OCI-LY7 (cell line): ENCODE measurements around the gene ATP9B. TPM values are rescaled to one million over a fixed set of nuclear protein-coding genes. Genes with fewer than 3 reads are reported as not detected.

Experiments used
- BruUV-seq: library from RNA; stranded (reverse); fragments of 400-500 nt; replicated peaks from 2 replicates; lab custom pipeline; 2021; lab: Mats Ljungman, UMichigan
- CTCF ChIA-PET: fragments of 300-600 bp; sonication (Branson Sonifier 250); formaldehyde crosslinking; loops from one replicate; lab custom pipeline; 2022; ENCODE audit warnings: antibody characterized with exemption; ENCODE audit not compliant: unreplicated experiment; lab: Charles Lee
- POLR2A ChIA-PET: fragments of 300-600 bp; sonication (Branson Sonifier 250); formaldehyde crosslinking; loops from one replicate; lab custom pipeline; 2022; ENCODE audit warnings: antibody characterized with exemption; lab: Charles Lee
- DNase-seq: peaks from one replicate; pipeline ENCODE4 v3.0.0-alpha.2; 2015; ENCODE audit warnings: low spot score
- H2AFZ ChIP-seq: fragments of 200-600 bp; sonication (generic), shearing (Covaris generic); 2 replicates; pipeline ENCODE4 v1.6.1; 2014; ENCODE audit warnings: mild to moderate bottlenecking, antibody characterized with exemption, low read length, moderate library complexity
- H3K27ac ChIP-seq: fragments of 200-600 bp; sonication (generic); 2 replicates; pipeline ENCODE4 v1.5.1; 2014; ENCODE audit warnings: mixed run types, low read depth, mild to moderate bottlenecking, moderate library complexity, low read length, inconsistent platforms; ENCODE audit not compliant: poor library complexity, severe bottlenecking
- H3K36me3 ChIP-seq: fragments of 200-600 bp; sonication (generic); 2 replicates; pipeline ENCODE4 v1.6.1; 2014; ENCODE audit warnings: mild to moderate bottlenecking, antibody characterized with exemption, low read length, moderate library complexity, mixed read lengths; ENCODE audit not compliant: insufficient read depth
- H3K4me1 ChIP-seq: fragments of 200-600 bp; sonication (generic); 2 replicates; pipeline ENCODE4 v1.5.1; 2014; ENCODE audit warnings: mild to moderate bottlenecking, low read length; ENCODE audit not compliant: insufficient read depth, poor library complexity, severe bottlenecking
- H3K4me2 ChIP-seq: fragments of 200-600 bp; sonication (generic); 2 replicates; pipeline ENCODE4 v1.6.1; 2014; ENCODE audit warnings: mild to moderate bottlenecking, low read length
- H3K4me3 ChIP-seq: fragments of 200-600 bp; sonication (generic); 2 replicates; pipeline ENCODE4 v1.5.1; 2014; ENCODE audit warnings: mild to moderate bottlenecking, low read depth, low read length; ENCODE audit not compliant: poor library complexity, severe bottlenecking
- H3K79me2 ChIP-seq: fragments of 200-600 bp; sonication (generic); 2 replicates; pipeline ENCODE4 v1.6.1; 2016; ENCODE audit warnings: low read depth, mild to moderate bottlenecking, low read length, moderate library complexity, mixed read lengths; ENCODE audit not compliant: insufficient read depth
- H3K9me2 ChIP-seq: fragments of 200-600 bp; sonication (generic); 2 replicates; pipeline ENCODE4 v1.6.1; 2016; ENCODE audit warnings: mild to moderate bottlenecking, low read length, mixed read lengths; ENCODE audit not compliant: insufficient read depth
- H3K9me3 ChIP-seq: fragments of 200-600 bp; sonication (generic); 2 replicates; pipeline ENCODE4 v1.6.1; 2014; ENCODE audit warnings: mild to moderate bottlenecking, mixed run types, low read length, mixed read lengths
- H4K20me1 ChIP-seq: fragments of 200-600 bp; sonication (generic); 2 replicates; pipeline ENCODE4 v1.6.1; 2014; ENCODE audit warnings: mild to moderate bottlenecking, antibody characterized with exemption, low read length, moderate library complexity, mixed read lengths; ENCODE audit not compliant: insufficient read depth
- CTCF ChIP-seq: fragments of 200-600 bp; sonication (generic); conservative IDR thresholded peaks from 2 replicates; pipeline ENCODE4 v1.5.1; 2014; ENCODE audit warnings: mild to moderate bottlenecking, antibody characterized with exemption, low read length, moderate library complexity, mixed read lengths
- EZH2phosphoT487 ChIP-seq: fragments of 200-600 bp; sonication (generic); IDR thresholded peaks from 2 replicates; pipeline ENCODE4 v1.6.1; 2018; ENCODE audit warnings: low read depth, borderline replicate concordance, mild to moderate bottlenecking, mixed run types, antibody characterized with exemption, low read length, moderate library complexity, mixed read lengths
- intact Hi-C: fragments of 100-400 bp; cut with micrococcal nuclease; formaldehyde crosslinking; loops from one replicate; pipeline ENCODE4 v1.10.0; 2022; ENCODE audit not compliant: unreplicated experiment
- total RNA-seq, 2 experiments: library from RNA; depleted of rRNA in 1 of 2; stranded (reverse); fragments of >200 nt in 1 of 2; shearing (Covaris generic) in 1 of 2; gene quantifications; 2 replicates each; pipeline ENCODE4 v1.2.3, GENCODE V29; 2014 to 2022

Gene ATP9B
- total RNA-seq, 2 experiments from 2014 or later, result 27.1 to 36.4 TPM

- Histone ChIP-seq H2AFZ (no peak overlapping the region), H4K20me1 (no peaks in the 10 kb centered on the region), H3K27ac (no peak overlapping the region), H3K4me3 (no peak overlapping the region), H3K9me2 (no peaks in the 10 kb centered on the region), H3K79me2 (no peaks in the 10 kb centered on the region), H3K36me3 (no peaks in the 10 kb centered on the region), H3K4me2 (no peak overlapping the region), H3K4me1 (no peaks in the 10 kb centered on the region), H3K9me3 (no peaks in the 10 kb centered on the region)
- TF ChIP-seq CTCF, result no peak
- TF ChIP-seq EZH2phosphoT487, result no peak
- ChIA-PET CTCF (no interaction called here), POLR2A (no interaction called here)
- no peak for DNase-seq
- intact Hi-C loops, result no loop called here
- no TSS peak for BruUV-seq
Measured at GRCh38 chr18:79333046-79333445, 263.9 kb downstream of the ATP9B start.

- ChIA-PET POLR2A (no interaction called here), CTCF (no interaction called here)
- BruUV-seq, result no TSS peak
- no peaks in the 10 kb centered on the region for H3K9me3 ChIP-seq
- H3K9me2 ChIP-seq, result no peaks in the 10 kb centered on the region
- H2AFZ ChIP-seq, result no peak overlapping the region
- no peaks in the 10 kb centered on the region for H3K79me2 ChIP-seq
- H3K36me3 ChIP-seq, result peaks cover 5% of the 10 kb centered on the region
- no peak overlapping the region for H3K4me3 ChIP-seq
- H3K27ac ChIP-seq, result no peak overlapping the region
- intact Hi-C loops, result no loop called here
- DNase-seq, result no peak
- H3K4me2 ChIP-seq, result no peak overlapping the region
- TF ChIP-seq CTCF (no peak), EZH2phosphoT487 (no peak)
- H3K4me1 ChIP-seq, result no peaks in the 10 kb centered on the region
- no peaks in the 10 kb centered on the region for H4K20me1 ChIP-seq
Measured at GRCh38 chr18:79334496-79335233, 265.5 kb downstream of the ATP9B start.

GRCh38 chr18:79335833-79336360 is 266.7 kb downstream of the ATP9B start:
- H3K27ac ChIP-seq, result no peak overlapping the region
- intact Hi-C loops, result no loop called here
- TF ChIP-seq CTCF, result no peak
- BruUV-seq, result no TSS peak
- H3K4me1 ChIP-seq, result no peaks in the 10 kb centered on the region
- H3K4me2 ChIP-seq, result no peak overlapping the region
- H3K4me3 ChIP-seq, result no peak overlapping the region
- no peaks in the 10 kb centered on the region for H3K9me2 ChIP-seq
- H3K36me3 ChIP-seq, result peaks cover 5% of the 10 kb centered on the region
- H2AFZ ChIP-seq, result no peak overlapping the region
- ChIA-PET POLR2A (no interaction called here), CTCF (no interaction called here)
- H3K9me3 ChIP-seq, result no peaks in the 10 kb centered on the region
- H3K79me2 ChIP-seq, result no peaks in the 10 kb centered on the region
- H4K20me1 ChIP-seq, result no peaks in the 10 kb centered on the region
- DNase-seq, result no peak
